ENCODE measurements around the gene TRPM4. TPM values are rescaled to one million over a fixed set of nuclear protein-coding genes. Genes with fewer than 3 reads are reported as not detected.

The TRPM4 gene
- total RNA-seq, 2 donors from 2014 or later, result 15.8 to 28.0 TPM

GRCh38 chr19:49233163-49233562 lies 75.6 kb downstream of the TRPM4 start:
- TF ChIP-seq CTCF (IDR thresholded peaks at IDR 0.05), result no peak
- TF ChIP-seq POLR2A (IDR thresholded peaks at IDR 0.05), result no peak
- intact Hi-C loops (cut with DNase I), result no loop called here
- Histone ChIP-seq H3K9me3 (no peaks in the 10 kb centered on the region), H3K27me3 (no peaks in the 10 kb centered on the region), H3K27ac (no peak overlapping the region), H3K4me1 (no peaks in the 10 kb centered on the region), H3K4me3 (no peak overlapping the region), H3K36me3 (replicated peaks in 1 of 2; ENCODE audit: insufficient read depth in 1 of 2, low read depth in 2 of 2) (no peaks in the 10 kb centered on the region)
- no peak for ATAC-seq
- DNase-seq, result no peak
- WGBS, 2 donors, result 79 to 100% methylated on average over 1 of the region's 1 CpG

GRCh38 chr19:49241769-49242168 lies 84.2 kb downstream of the TRPM4 start:
- TF ChIP-seq CTCF (IDR thresholded peaks at IDR 0.05) (no peak), POLR2A (IDR thresholded peaks at IDR 0.05) (no peak)
- Histone ChIP-seq H3K4me1 (no peaks in the 10 kb centered on the region), H3K27me3 (no peaks in the 10 kb centered on the region), H3K4me3 (no peak overlapping the region), H3K9me3 (no peaks in the 10 kb centered on the region), H3K27ac (no peak overlapping the region), H3K36me3 (replicated peaks in 1 of 2; ENCODE audit: insufficient read depth in 1 of 2, low read depth in 2 of 2) (no peaks in the 10 kb centered on the region)
- DNase-seq, result no peak
- intact Hi-C loops (cut with DNase I), result no loop called here
- WGBS, 2 donors, result 83 to 86% methylated on average over 7 of the region's 7 CpGs
- no peak for ATAC-seq

GRCh38 chr19:49243129-49243528 lies 85.5 kb downstream of the TRPM4 start:
- intact Hi-C loops (cut with DNase I), result no loop called here
- WGBS, 2 donors, result 39% methylated on average over 5 to 6 of the region's 6 CpGs
- Histone ChIP-seq H3K36me3 (replicated peaks in 1 of 2; ENCODE audit: insufficient read depth in 1 of 2, low read depth in 2 of 2) (no peaks in the 10 kb centered on the region), H3K27me3 (no peaks in the 10 kb centered on the region), H3K4me3 (no peak overlapping the region), H3K27ac (no peak overlapping the region), H3K4me1 (no peaks in the 10 kb centered on the region), H3K9me3 (no peaks in the 10 kb centered on the region)
- TF ChIP-seq CTCF (IDR thresholded peaks at IDR 0.05) (no peak), POLR2A (IDR thresholded peaks at IDR 0.05) (no peak)
- DNase-seq (no peak), ATAC-seq (no peak)

GRCh38 chr19:49243726-49244125 lies 86.1 kb downstream of the TRPM4 start:
- Histone ChIP-seq H3K4me3 (no peak overlapping the region), H3K27ac (no peak overlapping the region), H3K9me3 (no peaks in the 10 kb centered on the region), H3K4me1 (no peaks in the 10 kb centered on the region), H3K27me3 (no peaks in the 10 kb centered on the region), H3K36me3 (replicated peaks in 1 of 2; ENCODE audit: insufficient read depth in 1 of 2, low read depth in 2 of 2) (no peaks in the 10 kb centered on the region)
- ATAC-seq, result no peak
- intact Hi-C loops (cut with DNase I), result no loop called here
- 67 to 68% methylated on average over 9 to 11 of the region's 11 CpGs for WGBS, 2 donors
- DNase-seq, result no peak
- TF ChIP-seq POLR2A (IDR thresholded peaks at IDR 0.05), result no peak
- no peak for TF ChIP-seq CTCF (IDR thresholded peaks at IDR 0.05)

GRCh38 chr19:49244256-49244655 lies 86.7 kb downstream of the TRPM4 start:
- no peak for ATAC-seq
- intact Hi-C loops (cut with DNase I), result no loop called here
- no peaks in the 10 kb centered on the region for H3K27me3 ChIP-seq
- TF ChIP-seq CTCF (IDR thresholded peaks at IDR 0.05) (no peak), POLR2A (IDR thresholded peaks at IDR 0.05) (no peak)
- H3K4me1 ChIP-seq, result no peaks in the 10 kb centered on the region
- no peak overlapping the region for H3K4me3 ChIP-seq
- H3K9me3 ChIP-seq, result no peaks in the 10 kb centered on the region
- H3K36me3 ChIP-seq (replicated peaks in 1 of 2; ENCODE audit: insufficient read depth in 1 of 2, low read depth in 2 of 2), result no peaks in the 10 kb centered on the region
- no peak for DNase-seq
- H3K27ac ChIP-seq, result no peak overlapping the region
- WGBS, 2 donors, result 71 to 92% methylated on average over 1 to 9 of the region's 9 CpGs

Data from body of pancreas (tissue), 4 donors.